Kidney glomerular epithelial cell (primary cell): ENCODE data around the gene UBAP1.
"Not testable (repeated sequence)": the region's sequence is repeated elsewhere in the genome, so short reads cannot be mapped to it uniquely, and the experiment has no call there.

Experiments
- DNase-seq: peaks from one replicate; lab custom pipeline; 2025; lab: John Stamatoyannopoulos, UW

The UBAP1 gene

GRCh38 chr9:34179213-34180136 lies 632 bp downstream of the UBAP1 start:
- DNase-seq: no peak

GRCh38 chr9:34185778-34186551 lies 7.1 kb downstream of the UBAP1 start:
- peak; percentile 96 for DNase-seq

GRCh38 chr9:34187891-34188240 lies 9.0 kb downstream of the UBAP1 start:
- no peak for DNase-seq

GRCh38 chr9:34190996-34191892 lies 12.4 kb downstream of the UBAP1 start:
- DNase-seq: peak; percentile 14

- DNase-seq: no peak
Observed at GRCh38 chr9:34195143-34195542, 16.3 kb downstream of the UBAP1 start.

DNA sequence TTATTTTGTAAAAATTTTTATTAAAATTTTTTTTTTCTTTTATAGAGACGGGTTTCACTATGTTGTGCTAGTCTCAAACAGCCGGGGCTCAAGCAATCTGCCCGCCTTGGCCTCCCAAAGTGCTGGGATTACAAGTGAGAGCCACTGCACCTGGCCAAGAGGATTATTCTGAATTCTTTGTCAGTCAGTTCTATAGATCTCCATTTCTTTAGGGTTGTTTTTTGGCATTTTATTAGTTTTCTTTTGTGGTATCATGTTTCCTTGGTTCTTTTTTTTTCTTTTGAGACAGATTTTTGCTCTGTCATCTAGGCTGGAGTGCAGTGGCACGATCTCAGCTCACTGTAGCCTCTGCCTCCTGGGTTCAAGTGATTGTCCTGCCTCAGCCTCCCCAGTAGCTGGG lies 18.4 kb downstream of the UBAP1 start:
- DNase-seq: not testable (repeated sequence)

- DNase-seq: no peak
Observed at GRCh38 chr9:34197756-34198711, 19.2 kb downstream of the UBAP1 start.

DNA sequence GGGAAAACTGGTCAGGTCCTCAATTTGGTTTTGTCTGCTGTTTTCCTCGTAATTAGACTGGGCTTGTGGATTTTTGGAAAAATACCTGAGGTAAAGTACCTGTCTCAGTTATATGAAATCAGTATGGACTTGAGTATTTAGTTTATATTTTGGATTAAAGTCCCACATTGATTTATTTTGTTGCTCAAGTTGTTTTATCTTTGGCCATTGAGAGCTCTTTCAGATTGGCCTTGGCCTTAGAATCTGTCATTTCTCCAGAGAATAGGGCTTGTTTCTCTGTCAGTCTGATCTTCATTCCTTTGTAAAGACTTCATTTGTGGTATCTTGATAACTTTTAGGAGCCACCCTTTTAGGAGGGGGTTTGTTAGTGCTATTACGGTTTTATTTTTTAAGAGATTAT lies 21.2 kb downstream of the UBAP1 start:
- no peak for DNase-seq

GRCh38 chr9:34203275-34203991 lies 24.6 kb downstream of the UBAP1 start:
- DNase-seq: no peak

- DNase-seq: no peak
Observed at GRCh38 chr9:34203992-34204635, 25.3 kb downstream of the UBAP1 start.

DNA sequence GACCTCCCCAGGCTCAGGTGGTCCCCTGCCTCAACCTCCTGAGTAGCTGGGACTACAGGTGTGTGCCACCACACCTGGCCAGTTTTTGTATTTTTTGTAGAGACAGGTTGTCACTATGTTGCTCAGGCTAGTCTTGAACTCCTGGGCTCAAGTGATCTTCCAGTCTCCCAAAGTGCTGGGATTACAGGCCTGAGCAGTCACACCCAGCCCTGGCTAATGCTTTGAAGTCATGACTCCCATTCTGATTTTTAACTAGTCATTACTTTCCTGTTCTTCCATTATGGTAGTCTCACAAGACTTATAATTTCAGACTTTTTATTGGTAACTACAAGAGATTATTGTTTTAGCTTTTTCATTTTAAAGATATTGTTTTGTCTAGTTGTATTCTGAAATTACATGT lies 26.3 kb downstream of the UBAP1 start:
- DNase-seq: no peak

GRCh38 chr9:34206561-34206960 lies 27.7 kb downstream of the UBAP1 start:
- no peak for DNase-seq

DNA sequence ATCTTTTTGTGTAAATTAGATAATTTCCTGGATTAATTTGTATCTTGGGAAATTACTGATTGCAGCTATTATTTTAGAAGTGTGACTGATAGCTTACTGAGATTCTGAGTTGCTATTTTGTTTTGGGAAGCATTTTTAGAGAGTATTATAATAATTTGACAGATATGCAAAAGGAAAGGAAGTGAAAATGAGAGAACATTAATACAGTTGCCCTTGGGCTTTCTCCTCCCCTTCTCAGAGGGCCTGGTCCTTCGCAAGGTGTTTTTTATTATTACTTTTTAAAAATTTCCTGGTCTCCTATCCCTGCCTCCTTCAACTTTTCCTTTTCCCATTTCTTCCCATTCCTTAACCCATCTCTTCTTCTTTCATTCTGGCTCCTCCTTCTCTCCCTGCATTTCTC lies 32.6 kb downstream of the UBAP1 start:
- no peak for DNase-seq

DNA sequence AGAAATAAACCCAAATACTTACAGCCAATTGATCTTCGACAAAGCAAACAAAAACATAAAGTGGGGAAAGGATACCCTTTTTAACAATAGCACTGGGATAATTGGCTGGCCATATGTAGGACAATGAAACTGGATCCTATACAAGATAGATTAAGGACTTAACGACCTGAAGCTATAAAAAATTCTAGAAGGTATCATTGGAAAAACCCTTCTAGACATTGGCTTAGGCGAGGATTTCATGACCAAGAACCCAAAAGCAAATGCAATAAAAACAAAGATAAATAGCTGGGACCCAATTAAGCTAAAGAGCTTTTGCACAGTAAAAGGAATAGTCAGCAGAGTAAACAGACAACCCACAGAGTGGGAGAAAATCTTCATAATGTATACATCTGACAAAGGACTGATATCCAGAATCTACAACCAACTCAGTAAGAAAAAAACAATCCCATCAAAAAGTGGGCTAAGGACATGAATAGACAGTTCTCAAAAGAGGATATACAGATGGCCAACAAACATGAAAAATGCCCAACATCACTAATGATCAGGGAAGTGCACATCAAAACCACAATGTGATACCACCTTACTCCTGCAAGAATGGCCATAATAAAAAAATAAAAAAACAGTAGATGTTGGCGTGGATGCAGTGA lies 35.6 kb downstream of the UBAP1 start:
- not testable (repeated sequence) for DNase-seq

DNA sequence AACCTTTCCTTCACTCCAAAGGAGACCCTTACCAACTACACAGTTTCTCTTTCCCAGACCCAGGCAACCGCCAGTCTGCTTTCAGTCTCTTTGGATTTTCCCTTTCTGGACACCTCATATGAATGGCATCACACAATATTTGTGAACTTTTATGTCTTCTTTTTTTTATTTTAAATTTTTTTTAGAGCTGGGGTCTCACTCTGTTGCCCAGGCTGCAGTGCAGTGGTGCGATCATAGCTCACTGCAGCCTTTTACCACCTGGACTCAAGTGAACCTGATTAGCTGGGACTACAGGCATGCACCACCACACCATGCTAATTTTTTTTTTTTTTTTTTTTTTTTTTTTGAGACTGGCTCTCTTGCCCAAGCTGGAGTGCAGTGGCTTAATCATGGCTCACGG lies 37.5 kb downstream of the UBAP1 start:
- DNase-seq: no peak

DNA sequence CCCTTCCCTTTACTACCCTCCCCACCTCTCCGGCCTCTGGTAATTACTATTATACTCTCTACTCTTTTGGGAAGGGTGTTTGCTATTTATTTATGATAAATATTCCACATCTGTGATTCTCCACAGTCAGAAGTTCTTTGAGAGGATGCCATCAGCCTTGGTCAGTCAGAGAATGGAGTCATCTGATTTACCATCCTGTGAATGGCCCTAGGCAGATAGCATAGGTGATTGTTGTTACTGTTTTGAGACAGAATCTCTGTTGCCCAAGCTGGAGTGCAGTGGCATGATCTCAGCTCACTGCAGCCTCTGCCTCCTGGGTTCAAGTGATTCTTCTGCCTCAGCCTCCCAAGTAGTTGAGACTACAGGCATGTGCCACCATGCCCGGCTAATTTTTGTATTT lies 38.2 kb downstream of the UBAP1 start:
- DNase-seq: not testable (repeated sequence)

- DNase-seq: no peak
Observed at GRCh38 chr9:34218446-34218845, 39.6 kb downstream of the UBAP1 start.

- DNase-seq: no peak
Observed at GRCh38 chr9:34219421-34219820, 40.6 kb downstream of the UBAP1 start.

- DNase-seq: no peak
Observed at GRCh38 chr9:34220218-34220617, 41.4 kb downstream of the UBAP1 start.
